HG03066 (cell line): ENCODE data around the gene LRRC4C.

Source experiments
- ATAC-seq: cut with Tn5 transposase; IDR thresholded peaks from one replicate; pipeline ENCODE4 v1.9.1; 2021; ENCODE audit warnings: low read depth; ENCODE audit not compliant: unreplicated experiment

Gene LRRC4C

GRCh38 chr11:40328890-40329614 lies 1130.4 kb downstream of the LRRC4C start:
- no peak for ATAC-seq

- no peak for ATAC-seq
Measured at GRCh38 chr11:40323241-40323640, 1136.2 kb downstream of the LRRC4C start.

GRCh38 chr11:40321537-40321936 lies 1137.9 kb downstream of the LRRC4C start:
- no peak for ATAC-seq

GRCh38 chr11:40316171-40316570 lies 1143.3 kb downstream of the LRRC4C start:
- ATAC-seq: no peak

- ATAC-seq: no peak
Measured at GRCh38 chr11:40315122-40315521, 1144.3 kb downstream of the LRRC4C start.

- no peak for ATAC-seq
Measured at GRCh38 chr11:40314327-40314726, 1145.1 kb downstream of the LRRC4C start.

- peak; percentile 82 for ATAC-seq
Measured at GRCh38 chr11:40306938-40307548, 1152.4 kb downstream of the LRRC4C start.

- ATAC-seq: no peak
Measured at GRCh38 chr11:40302669-40303068, 1156.8 kb downstream of the LRRC4C start.

- ATAC-seq: no peak
Measured at GRCh38 chr11:40295466-40295865, 1164.0 kb downstream of the LRRC4C start.

- ATAC-seq: no peak
Measured at GRCh38 chr11:40294741-40295140, 1164.7 kb downstream of the LRRC4C start.

GRCh38 chr11:40294349-40294735 lies 1165.1 kb downstream of the LRRC4C start:
- peak; percentile 5 for ATAC-seq

- peak; percentile 90 for ATAC-seq
Measured at GRCh38 chr11:40293655-40294348, 1165.7 kb downstream of the LRRC4C start.

GRCh38 chr11:40292721-40293508 lies 1166.5 kb downstream of the LRRC4C start:
- no peak for ATAC-seq

- no peak for ATAC-seq
Measured at GRCh38 chr11:40291741-40292140, 1167.7 kb downstream of the LRRC4C start.

GRCh38 chr11:40291329-40291728 lies 1168.1 kb downstream of the LRRC4C start:
- no peak for ATAC-seq

GRCh38 chr11:40290171-40290631 lies 1169.3 kb downstream of the LRRC4C start:
- no peak for ATAC-seq

GRCh38 chr11:40289370-40289769 lies 1170.1 kb downstream of the LRRC4C start:
- ATAC-seq: no peak

GRCh38 chr11:40287916-40288803 lies 1171.3 kb downstream of the LRRC4C start:
- ATAC-seq: no peak

GRCh38 chr11:40286137-40286536 lies 1173.3 kb downstream of the LRRC4C start:
- ATAC-seq: no peak

GRCh38 chr11:40285558-40285957 lies 1173.9 kb downstream of the LRRC4C start:
- no peak for ATAC-seq
